Measurements from ENCODE around the gene KATNAL2.
"Not testable (repeated sequence)": the region's sequence is repeated elsewhere in the genome, so short reads cannot be mapped to it uniquely, and the experiment has no call there.

KATNAL2 gene

DNA sequence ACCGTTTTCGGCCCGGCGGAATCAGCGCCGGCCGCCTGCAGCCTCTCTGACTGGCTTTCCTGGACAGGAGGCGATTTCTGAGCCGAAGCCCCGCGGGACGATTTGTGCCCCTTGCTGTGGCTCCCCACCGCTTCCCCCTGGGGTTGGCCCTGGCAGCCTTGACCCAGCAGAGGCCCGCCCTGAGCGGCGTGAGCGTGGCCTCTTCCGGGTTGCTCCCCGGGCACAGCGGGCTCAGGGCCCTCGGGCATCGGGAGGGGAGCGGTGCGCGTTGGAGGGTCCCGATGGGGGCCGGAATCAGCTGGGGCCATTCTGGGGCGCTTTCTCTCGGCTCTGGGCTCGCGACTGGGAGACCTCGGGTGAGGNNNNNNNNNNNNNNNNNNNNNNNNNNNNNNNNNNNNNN is 52.1 kb downstream of the KATNAL2 start:
- not testable (repeated sequence) for H3K4me1 ChIP-seq (ENCODE audit: control insufficient read depth, insufficient read depth, low read length); H3K9me3 ChIP-seq (ENCODE audit: control insufficient read depth in 2 of 2, low read length in 2 of 2); H3K27me3 ChIP-seq (ENCODE audit: control insufficient read depth in 1 of 2, insufficient read depth in 2 of 2, low read length in 2 of 2); H3K36me3 ChIP-seq (ENCODE audit: control insufficient read depth in 2 of 2, insufficient read depth in 2 of 2, low read length in 2 of 2); H3K9ac ChIP-seq (ENCODE audit: low read length in 2 of 2); H3K27ac ChIP-seq (ENCODE audit: low read length); H3K4me3 ChIP-seq (ENCODE audit: low read length in 2 of 2)

DNA sequence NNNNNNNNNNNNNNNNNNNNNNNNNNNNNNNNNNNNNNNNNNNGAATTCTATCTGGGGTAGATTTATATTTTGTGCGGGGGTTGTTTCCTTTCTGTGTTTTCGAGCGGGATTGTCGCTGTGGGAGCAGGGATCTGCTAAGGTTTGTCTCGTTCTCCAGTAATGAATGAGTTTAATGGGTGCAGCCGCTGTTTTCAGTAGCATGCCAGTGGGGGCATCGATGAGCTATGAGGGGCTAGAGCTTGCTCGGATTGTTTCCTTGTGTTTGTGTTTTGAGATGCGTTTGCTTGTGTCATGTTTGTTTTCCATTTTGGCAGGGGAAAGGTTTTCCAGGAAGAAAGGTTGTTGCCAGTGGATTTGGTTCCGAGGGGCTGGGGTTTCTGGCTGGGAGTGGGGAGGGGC is 102.5 kb downstream of the KATNAL2 start:
- H3K36me3 ChIP-seq (ENCODE audit: control insufficient read depth in 2 of 2, insufficient read depth in 2 of 2, low read length in 2 of 2); H3K27ac ChIP-seq (ENCODE audit: low read length); H3K4me3 ChIP-seq (ENCODE audit: low read length in 2 of 2); H3K4me1 ChIP-seq (ENCODE audit: control insufficient read depth, insufficient read depth, low read length); H3K9me3 ChIP-seq (ENCODE audit: control insufficient read depth in 2 of 2, low read length in 2 of 2); H3K9ac ChIP-seq (ENCODE audit: low read length in 2 of 2); H3K27me3 ChIP-seq (ENCODE audit: control insufficient read depth in 1 of 2, insufficient read depth in 2 of 2, low read length in 2 of 2): not testable (repeated sequence)

GRCh38 chr18:47020757-47021156 is 103.4 kb downstream of the KATNAL2 start:
- H3K9ac ChIP-seq (ENCODE audit: low read length in 2 of 2); H3K27me3 ChIP-seq (ENCODE audit: control insufficient read depth in 1 of 2, insufficient read depth in 2 of 2, low read length in 2 of 2); H3K36me3 ChIP-seq (ENCODE audit: control insufficient read depth in 2 of 2, insufficient read depth in 2 of 2, low read length in 2 of 2): not testable (repeated sequence)

DNA sequence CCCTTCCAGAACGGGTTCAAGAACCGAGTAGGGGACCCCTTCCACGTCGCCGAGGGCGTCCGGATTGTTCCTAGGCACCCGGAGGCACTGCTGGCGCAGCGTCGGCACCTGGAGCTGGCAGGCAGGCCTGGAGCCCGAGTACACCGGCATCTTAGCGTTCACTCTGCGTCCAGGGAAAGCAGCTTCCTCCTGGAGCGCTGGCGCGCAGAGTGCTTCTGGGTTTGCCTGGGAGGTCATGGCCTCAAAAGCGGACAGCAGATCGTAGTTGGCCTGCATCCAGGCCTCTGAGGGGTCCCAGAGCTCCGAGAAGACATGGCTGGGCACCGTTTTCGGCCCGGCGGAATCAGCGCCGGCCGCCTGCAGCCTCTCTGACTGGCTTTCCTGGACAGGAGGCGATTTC is 105.4 kb downstream of the KATNAL2 start:
- not testable (repeated sequence) for H3K9ac ChIP-seq (ENCODE audit: low read length in 2 of 2); H3K36me3 ChIP-seq (ENCODE audit: control insufficient read depth in 2 of 2, insufficient read depth in 2 of 2, low read length in 2 of 2); H3K27me3 ChIP-seq (ENCODE audit: control insufficient read depth in 1 of 2, insufficient read depth in 2 of 2, low read length in 2 of 2); H3K4me1 ChIP-seq (ENCODE audit: control insufficient read depth, insufficient read depth, low read length); H3K27ac ChIP-seq (ENCODE audit: low read length); H3K4me3 ChIP-seq (ENCODE audit: low read length in 2 of 2); H3K9me3 ChIP-seq (ENCODE audit: control insufficient read depth in 2 of 2, low read length in 2 of 2)

More at GRCh38 chr18:47020757-47021156, 103.4 kb downstream of the KATNAL2 start:
- not testable (repeated sequence) for H3K4me1 ChIP-seq (ENCODE audit: control insufficient read depth, insufficient read depth, low read length); H3K9me3 ChIP-seq (ENCODE audit: control insufficient read depth in 2 of 2, low read length in 2 of 2); H3K4me3 ChIP-seq (ENCODE audit: low read length in 2 of 2); H3K27ac ChIP-seq (ENCODE audit: low read length)

GRCh38 chr18:47023769-47024465 is 106.5 kb downstream of the KATNAL2 start:
- not testable (repeated sequence) for H3K27me3 ChIP-seq (ENCODE audit: control insufficient read depth in 1 of 2, insufficient read depth in 2 of 2, low read length in 2 of 2); H3K4me1 ChIP-seq (ENCODE audit: control insufficient read depth, insufficient read depth, low read length); H3K4me3 ChIP-seq (ENCODE audit: low read length in 2 of 2); H3K9ac ChIP-seq (ENCODE audit: low read length in 2 of 2); H3K27ac ChIP-seq (ENCODE audit: low read length); H3K36me3 ChIP-seq (ENCODE audit: control insufficient read depth in 2 of 2, insufficient read depth in 2 of 2, low read length in 2 of 2); H3K9me3 ChIP-seq (ENCODE audit: control insufficient read depth in 2 of 2, low read length in 2 of 2)

DNA sequence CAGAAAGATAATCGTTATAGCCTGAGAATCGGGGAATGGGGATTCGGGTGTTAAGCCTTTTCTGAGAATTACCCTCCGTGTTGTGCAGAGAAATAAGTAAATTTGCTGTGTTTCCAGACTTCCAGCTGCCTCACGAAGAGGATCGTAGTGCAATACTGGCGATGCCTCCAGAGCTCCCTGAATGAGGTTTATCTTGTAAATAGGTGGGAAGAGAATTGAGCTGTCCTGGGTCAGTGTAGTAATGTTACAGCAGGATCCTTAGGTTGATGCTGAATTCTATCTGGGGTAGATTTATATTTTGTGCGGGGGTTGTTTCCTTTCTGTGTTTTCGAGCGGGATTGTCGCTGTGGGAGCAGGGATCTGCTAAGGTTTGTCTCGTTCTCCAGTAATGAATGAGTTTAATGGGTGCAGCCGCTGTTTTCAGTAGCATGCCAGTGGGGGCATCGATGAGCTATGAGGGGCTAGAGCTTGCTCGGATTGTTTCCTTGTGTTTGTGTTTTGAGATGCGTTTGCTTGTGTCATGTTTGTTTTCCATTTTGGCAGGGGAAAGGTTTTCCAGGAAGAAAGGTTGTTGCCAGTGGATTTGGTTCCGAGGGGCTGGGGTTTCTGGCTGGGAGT is 108.3 kb downstream of the KATNAL2 start:
- H3K4me1 ChIP-seq (ENCODE audit: control insufficient read depth, insufficient read depth, low read length); H3K9ac ChIP-seq (ENCODE audit: low read length in 2 of 2); H3K36me3 ChIP-seq (ENCODE audit: control insufficient read depth in 2 of 2, insufficient read depth in 2 of 2, low read length in 2 of 2); H3K9me3 ChIP-seq (ENCODE audit: control insufficient read depth in 2 of 2, low read length in 2 of 2); H3K27me3 ChIP-seq (ENCODE audit: control insufficient read depth in 1 of 2, insufficient read depth in 2 of 2, low read length in 2 of 2); H3K27ac ChIP-seq (ENCODE audit: low read length); H3K4me3 ChIP-seq (ENCODE audit: low read length in 2 of 2): not testable (repeated sequence)

GRCh38 chr18:47028738-47029137 is 111.3 kb downstream of the KATNAL2 start:
- not testable (repeated sequence) for H3K4me1 ChIP-seq (ENCODE audit: control insufficient read depth, insufficient read depth, low read length); H3K9me3 ChIP-seq (ENCODE audit: control insufficient read depth in 2 of 2, low read length in 2 of 2); H3K4me3 ChIP-seq (ENCODE audit: low read length in 2 of 2); H3K27ac ChIP-seq (ENCODE audit: low read length); H3K27me3 ChIP-seq (ENCODE audit: control insufficient read depth in 1 of 2, insufficient read depth in 2 of 2, low read length in 2 of 2); H3K36me3 ChIP-seq (ENCODE audit: control insufficient read depth in 2 of 2, insufficient read depth in 2 of 2, low read length in 2 of 2); H3K9ac ChIP-seq (ENCODE audit: low read length in 2 of 2)

DNA sequence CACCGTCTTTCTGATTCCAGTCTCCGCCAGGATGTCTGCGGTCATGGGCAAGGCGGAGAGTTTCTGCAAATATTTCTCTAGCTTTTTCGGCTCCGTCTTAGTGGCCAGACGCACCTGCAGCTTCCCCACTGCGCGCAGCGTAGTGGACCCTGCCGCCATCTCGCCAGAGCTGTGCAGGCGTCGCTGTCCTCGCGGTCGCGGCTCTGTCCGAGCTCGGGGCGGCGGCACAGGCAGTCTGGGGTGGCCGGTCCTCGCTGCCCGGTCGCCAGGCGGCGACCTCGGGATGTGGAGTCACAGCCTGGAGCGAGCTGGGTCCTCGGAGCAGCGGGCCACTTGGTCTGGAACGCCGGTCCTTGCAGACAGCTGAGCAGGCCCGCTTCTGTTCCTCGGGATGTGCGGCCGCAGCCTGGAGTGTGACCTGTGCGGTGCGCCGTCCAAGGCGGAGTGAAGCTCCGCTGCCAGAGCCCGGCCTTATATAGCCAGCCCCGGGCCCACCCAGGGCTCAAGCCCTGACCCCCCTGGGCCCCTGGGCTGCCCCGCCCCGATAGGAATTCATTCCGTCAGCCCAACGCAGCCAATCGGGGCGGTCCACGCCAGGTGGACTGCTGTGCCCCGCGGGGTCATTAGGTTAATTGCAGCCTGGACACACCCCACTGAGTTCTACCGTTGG is 112.4 kb downstream of the KATNAL2 start:
- not testable (repeated sequence) for H3K27ac ChIP-seq (ENCODE audit: low read length); H3K9ac ChIP-seq (ENCODE audit: low read length in 2 of 2); H3K9me3 ChIP-seq (ENCODE audit: control insufficient read depth in 2 of 2, low read length in 2 of 2); H3K36me3 ChIP-seq (ENCODE audit: control insufficient read depth in 2 of 2, insufficient read depth in 2 of 2, low read length in 2 of 2); H3K4me3 ChIP-seq (ENCODE audit: low read length in 2 of 2); H3K4me1 ChIP-seq (ENCODE audit: control insufficient read depth, insufficient read depth, low read length); H3K27me3 ChIP-seq (ENCODE audit: control insufficient read depth in 1 of 2, insufficient read depth in 2 of 2, low read length in 2 of 2)

DNA sequence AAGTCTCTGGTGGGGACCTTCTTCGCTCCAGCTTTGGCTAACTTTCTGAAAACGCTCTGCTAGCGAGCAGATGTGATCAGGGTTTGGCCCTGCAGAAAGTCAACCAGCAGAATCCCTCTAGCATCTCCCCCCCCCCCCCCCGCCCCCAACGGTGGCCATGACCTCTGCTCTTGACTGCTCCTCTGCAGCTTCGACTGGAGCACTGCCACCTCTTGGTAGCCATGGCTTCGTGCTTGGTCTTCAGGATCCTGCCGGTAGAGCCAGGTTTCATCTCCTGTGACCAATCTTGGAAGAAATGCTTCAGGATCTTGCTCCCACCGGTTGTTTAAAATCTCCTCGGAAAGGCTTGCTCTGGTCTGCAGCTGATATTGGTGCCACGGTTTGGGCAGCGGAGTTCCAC is 113.5 kb downstream of the KATNAL2 start:
- H3K36me3 ChIP-seq (ENCODE audit: control insufficient read depth in 2 of 2, insufficient read depth in 2 of 2, low read length in 2 of 2); H3K27me3 ChIP-seq (ENCODE audit: control insufficient read depth in 1 of 2, insufficient read depth in 2 of 2, low read length in 2 of 2); H3K27ac ChIP-seq (ENCODE audit: low read length); H3K4me1 ChIP-seq (ENCODE audit: control insufficient read depth, insufficient read depth, low read length); H3K9me3 ChIP-seq (ENCODE audit: control insufficient read depth in 2 of 2, low read length in 2 of 2); H3K4me3 ChIP-seq (ENCODE audit: low read length in 2 of 2); H3K9ac ChIP-seq (ENCODE audit: low read length in 2 of 2): not testable (repeated sequence)

DNA sequence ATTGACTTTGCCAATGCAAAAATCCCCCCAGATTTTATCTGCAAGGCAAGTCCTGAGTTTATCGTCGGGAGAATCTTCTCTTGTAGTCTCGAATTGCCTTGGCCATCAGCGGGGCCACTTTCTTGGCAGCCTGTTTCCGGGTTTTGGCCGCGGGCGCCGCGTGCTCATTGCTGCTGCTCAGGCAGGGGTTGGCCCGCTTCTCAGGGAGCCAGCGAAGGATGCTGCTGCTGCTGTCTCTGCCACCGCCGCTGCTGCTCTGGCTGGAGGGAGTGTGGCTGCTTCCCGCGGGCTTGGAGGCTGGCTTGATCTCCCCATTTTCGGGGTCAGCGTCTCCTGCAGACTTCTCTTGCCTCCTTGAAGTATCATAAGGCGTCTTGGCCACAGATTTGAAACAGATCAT is 115.5 kb downstream of the KATNAL2 start:
- no peak overlapping the region for H3K4me3 ChIP-seq (ENCODE audit: low read length in 2 of 2)
- H3K27ac ChIP-seq (ENCODE audit: low read length) = no peak overlapping the region
- H3K9me3 ChIP-seq (ENCODE audit: control insufficient read depth in 2 of 2, low read length in 2 of 2) = no peaks in the 10 kb centered on the region
- no peaks in the 10 kb centered on the region for H3K36me3 ChIP-seq (ENCODE audit: control insufficient read depth in 2 of 2, insufficient read depth in 2 of 2, low read length in 2 of 2)
- no peaks in the 10 kb centered on the region for H3K4me1 ChIP-seq (ENCODE audit: control insufficient read depth, insufficient read depth, low read length)
- no peak overlapping the region for H3K9ac ChIP-seq (ENCODE audit: low read length in 2 of 2)
- H3K27me3 ChIP-seq (ENCODE audit: control insufficient read depth in 1 of 2, insufficient read depth in 2 of 2, low read length in 2 of 2) = no peaks in the 10 kb centered on the region

- H3K27ac ChIP-seq (ENCODE audit: low read length); H3K4me3 ChIP-seq (ENCODE audit: low read length in 2 of 2); H3K36me3 ChIP-seq (ENCODE audit: control insufficient read depth in 2 of 2, insufficient read depth in 2 of 2, low read length in 2 of 2); H3K9me3 ChIP-seq (ENCODE audit: control insufficient read depth in 2 of 2, low read length in 2 of 2); H3K4me1 ChIP-seq (ENCODE audit: control insufficient read depth, insufficient read depth, low read length); H3K27me3 ChIP-seq (ENCODE audit: control insufficient read depth in 1 of 2, insufficient read depth in 2 of 2, low read length in 2 of 2); H3K9ac ChIP-seq (ENCODE audit: low read length in 2 of 2): not testable (repeated sequence)
These were observed 117.2 kb downstream of the KATNAL2 start for GRCh38 chr18:47034591-47034990.
